ENCODE results near the gene ZDHHC14.

The ZDHHC14 gene

GRCh38 chr6:157552820-157553485 lies 172.0 kb downstream of the ZDHHC14 start:
- Histone ChIP-seq H3K36me3 (peaks cover 0 to 8% (median 0%) of the 10 kb centered on the region in 11 experiments; a peak in 2 of 22 replicates), H3K9ac (no peak overlapping the region), H3K4me2 (no peak overlapping the region), H3K4me3 (no peak overlapping the region), H3K27ac (no peak overlapping the region), H3K27me3 (no peaks in the 10 kb centered on the region), H3K4me1 (peaks cover 35 to 59% (median 44%) of the 10 kb centered on the region in 10 experiments), H4K20me1 (no peaks in the 10 kb centered on the region), H3K9me3 (replicated peaks in 1 of 11) (peaks cover 0 to 5% (median 0%) of the 10 kb centered on the region in 11 experiments; a peak in 3 of 22 replicates)
- no peak for TF ChIP-seq Cebpa-rat (IDR thresholded peaks at IDR 0.05)

- H3K4me1 ChIP-seq = peaks cover 24 to 56% (median 41%) of the 10 kb centered on the region in 10 experiments
- no peaks in the 10 kb centered on the region for H3K27me3 ChIP-seq
- H3K9ac ChIP-seq = no peak overlapping the region
- H4K20me1 ChIP-seq = no peaks in the 10 kb centered on the region
- H3K4me3 ChIP-seq = no peak overlapping the region
- peaks cover 0 to 10% (median 0%) of the 10 kb centered on the region in 11 experiments; a peak in 3 of 22 replicates for H3K36me3 ChIP-seq
- H3K4me2 ChIP-seq = no peak overlapping the region
- no peak for TF ChIP-seq Cebpa-rat (IDR thresholded peaks at IDR 0.05)
- H3K9me3 ChIP-seq (replicated peaks in 1 of 11) = no peaks in the 10 kb centered on the region; a peak in 1 of 22 replicates
- H3K27ac ChIP-seq = no peak overlapping the region
These were observed 173.8 kb downstream of the ZDHHC14 start for GRCh38 chr6:157554747-157555146.

- Histone ChIP-seq H3K36me3 (peaks cover 0 to 11% (median 0%) of the 10 kb centered on the region in 11 experiments; a peak in 4 of 22 replicates), H4K20me1 (no peaks in the 10 kb centered on the region), H3K9me3 (replicated peaks in 1 of 11) (no peaks in the 10 kb centered on the region), H3K27me3 (no peaks in the 10 kb centered on the region), H3K9ac (no peak overlapping the region), H3K27ac (no peak overlapping the region), H3K4me2 (no peak overlapping the region), H3K4me3 (no peak overlapping the region), H3K4me1 (peaks cover 17 to 48% (median 33%) of the 10 kb centered on the region in 10 experiments)
- TF ChIP-seq Cebpa-rat (IDR thresholded peaks at IDR 0.05) = no peak
These were observed 174.6 kb downstream of the ZDHHC14 start for GRCh38 chr6:157555455-157556143.

GRCh38 chr6:157556144-157556645 lies 175.2 kb downstream of the ZDHHC14 start:
- no peak for TF ChIP-seq Cebpa-rat (IDR thresholded peaks at IDR 0.05)
- Histone ChIP-seq H3K4me3 (no peak overlapping the region), H4K20me1 (no peaks in the 10 kb centered on the region), H3K4me2 (peak overlapping the region; percentile 61 to 85 (median 76); a peak in 20 of 22 replicates), H3K9me3 (replicated peaks in 1 of 11) (no peaks in the 10 kb centered on the region), H3K9ac (peak overlapping the region in 4 of 11 experiments; percentile 22 to 50 (median 29); a peak in 5 of 22 replicates), H3K27ac (peak overlapping the region in 10 of 11 experiments; percentile 0 to 66 (median 50); a peak in 14 of 22 replicates), H3K27me3 (no peaks in the 10 kb centered on the region), H3K36me3 (peaks cover 0 to 9% (median 0%) of the 10 kb centered on the region in 11 experiments; a peak in 4 of 22 replicates), H3K4me1 (peaks cover 18 to 47% (median 31%) of the 10 kb centered on the region in 10 experiments)

GRCh38 chr6:157556671-157557430 lies 175.9 kb downstream of the ZDHHC14 start:
- no peaks in the 10 kb centered on the region for H3K9me3 ChIP-seq (replicated peaks in 1 of 11)
- H3K4me2 ChIP-seq = peak overlapping the region; percentile 61 to 85 (median 76)
- peak overlapping the region in 7 of 11 experiments; percentile 8 to 50 (median 32); a peak in 10 of 22 replicates for H3K9ac ChIP-seq
- H3K4me3 ChIP-seq = no peak overlapping the region
- no peaks in the 10 kb centered on the region for H4K20me1 ChIP-seq
- peak overlapping the region in 10 of 11 experiments; percentile 0 to 66 (median 50); a peak in 18 of 22 replicates for H3K27ac ChIP-seq
- H3K36me3 ChIP-seq = peaks cover 0 to 8% (median 0%) of the 10 kb centered on the region in 11 experiments; a peak in 4 of 22 replicates
- H3K4me1 ChIP-seq = peaks cover 25 to 54% (median 34%) of the 10 kb centered on the region in 10 experiments
- no peaks in the 10 kb centered on the region for H3K27me3 ChIP-seq
- no peak for TF ChIP-seq Cebpa-rat (IDR thresholded peaks at IDR 0.05)

- Histone ChIP-seq H3K4me3 (no peak overlapping the region), H3K9ac (peak overlapping the region in 4 of 11 experiments; percentile 22 to 50 (median 32); a peak in 5 of 22 replicates), H3K4me2 (peak overlapping the region; percentile 61 to 85 (median 76)), H3K27ac (peak overlapping the region in 5 of 11 experiments; percentile 50 to 66 (median 62); a peak in 12 of 22 replicates), H3K4me1 (peaks cover 32 to 61% (median 40%) of the 10 kb centered on the region in 10 experiments), H3K36me3 (peaks cover 0 to 8% (median 0%) of the 10 kb centered on the region in 11 experiments; a peak in 4 of 22 replicates), H3K27me3 (no peaks in the 10 kb centered on the region), H3K9me3 (replicated peaks in 1 of 11) (no peaks in the 10 kb centered on the region), H4K20me1 (no peaks in the 10 kb centered on the region)
- no peak for TF ChIP-seq Cebpa-rat (IDR thresholded peaks at IDR 0.05)
These were observed 176.6 kb downstream of the ZDHHC14 start for GRCh38 chr6:157557559-157557958.

GRCh38 chr6:157558049-157558448 lies 177.1 kb downstream of the ZDHHC14 start:
- Histone ChIP-seq H3K27me3 (no peaks in the 10 kb centered on the region), H3K27ac (no peak overlapping the region; a peak in 1 of 22 replicates), H3K36me3 (peaks cover 0 to 8% (median 0%) of the 10 kb centered on the region in 11 experiments; a peak in 4 of 22 replicates), H3K4me3 (no peak overlapping the region), H3K9me3 (replicated peaks in 1 of 11) (no peaks in the 10 kb centered on the region), H3K4me1 (peaks cover 35 to 66% (median 43%) of the 10 kb centered on the region in 10 experiments), H3K4me2 (peak overlapping the region; percentile 61 to 85 (median 76); a peak in 18 of 22 replicates), H4K20me1 (no peaks in the 10 kb centered on the region), H3K9ac (no peak overlapping the region)
- TF ChIP-seq Cebpa-rat (IDR thresholded peaks at IDR 0.05) = no peak

- Histone ChIP-seq H3K9me3 (replicated peaks in 1 of 11) (no peaks in the 10 kb centered on the region), H3K9ac (no peak overlapping the region), H3K36me3 (peaks cover 0 to 8% (median 0%) of the 10 kb centered on the region in 11 experiments; a peak in 4 of 22 replicates), H3K4me3 (no peak overlapping the region), H3K27me3 (no peaks in the 10 kb centered on the region), H3K4me2 (peak overlapping the region in 8 of 11 experiments; percentile 2 to 85 (median 76); a peak in 10 of 22 replicates), H4K20me1 (no peaks in the 10 kb centered on the region), H3K27ac (no peak overlapping the region), H3K4me1 (peaks cover 41 to 72% (median 49%) of the 10 kb centered on the region in 10 experiments)
- no peak for TF ChIP-seq Cebpa-rat (IDR thresholded peaks at IDR 0.05)
These were observed 177.7 kb downstream of the ZDHHC14 start for GRCh38 chr6:157558487-157559200.

Data from BLaER1 treated with 17β-estradiol and CSF1 and Interleukin-3, amounts not matched to agents 10 nM and 100 nM (cell line).